K562 treated with DMSO at 1 percent for 48 hours (cell line): ENCODE data around the gene RAB3D. TPM values are rescaled to one million over a fixed set of nuclear protein-coding genes. Genes with fewer than 3 reads are reported as not detected.

Source experiments
- total RNA-seq: library from RNA; unstranded; fragments of 300-600 nt; gene quantifications from 2 replicates; pipeline ENCODE4 v1.2.3, GENCODE V29; 2022; ENCODE audit warnings: low replicate concordance; ENCODE audit errors: extremely low read depth

The RAB3D gene
- not detected in 2 replicates for total RNA-seq

GRCh38 chr19:11339254-11340098 lies at the start of gene RAB3D:
RAB3D (minus strand) TSS chr19:11339657; CDS start chr19:11337399, 2,258 bp downstream.

GRCh38 chr19:11374433-11375142 lies 35.1 kb upstream of the RAB3D start, which contains the start of gene SWSAP1:
SWSAP1 (plus strand) TSS chr19:11374666; CDS start chr19:11374681, 15 bp downstream.

GRCh38 chr19:11355160-11356073 lies 16.0 kb upstream of the RAB3D start, which contains the start of gene PLPPR2:
PLPPR2 (plus strand) TSS chr19:11355432; CDS start chr19:11357674, 2,242 bp downstream.

GRCh38 chr19:11346104-11346940 lies 6.9 kb upstream of the RAB3D start, which contains the start of the genes CCDC159 and TMEM205:
CCDC159 (plus strand) TSS chr19:11346519; CDS start chr19:11346607, 88 bp downstream.
TMEM205 (minus strand) TSS chr19:11346268; CDS start chr19:11345619, 649 bp downstream.

GRCh38 chr19:11295665-11296245 lies 43.7 kb downstream of the RAB3D start, which contains the start of gene TSPAN16:
TSPAN16 (plus strand) TSS chr19:11296160; CDS start chr19:11296298, 138 bp downstream.

Other genes starting within 250 kb of the RAB3D start
- gene SPC24, start 183.9 kb downstream of the RAB3D start, total RNA-seq: not detected in 2 replicates
- 1,164 TPM in 1 of 2 replicates, not detected in the other for gene KANK2, start 142.1 kb downstream of the RAB3D start, total RNA-seq
- not detected in 2 replicates for gene ANGPTL8, start 100.0 kb downstream of the RAB3D start, total RNA-seq
- gene DOCK6, start 77.1 kb downstream of the RAB3D start, total RNA-seq: not detected in 2 replicates
- not detected in 2 replicates for gene TSPAN16, start 43.5 kb downstream of the RAB3D start, total RNA-seq
- not detected in 2 replicates for gene TMEM205, start 6.6 kb upstream of the RAB3D start, total RNA-seq
- not detected in 2 replicates for gene CCDC159, start 6.9 kb upstream of the RAB3D start, total RNA-seq
- gene PLPPR2, start 15.8 kb upstream of the RAB3D start, total RNA-seq: not detected in 2 replicates
- gene SWSAP1, start 35.0 kb upstream of the RAB3D start, total RNA-seq: not detected in 2 replicates
- gene EPOR, start 44.7 kb upstream of the RAB3D start, total RNA-seq: not detected in 2 replicates
- not detected in 2 replicates for gene RGL3, start 79.7 kb upstream of the RAB3D start, total RNA-seq
- gene ODAD3, start 95.5 kb upstream of the RAB3D start, total RNA-seq: not detected in 2 replicates
- gene PRKCSH, start 96.0 kb upstream of the RAB3D start, total RNA-seq: 230 TPM in 1 of 2 replicates, not detected in the other
- not detected in 2 replicates for gene ELAVL3, start 141.4 kb upstream of the RAB3D start, total RNA-seq
- not detected in 2 replicates for gene ZNF653, start 166.2 kb upstream of the RAB3D start, total RNA-seq
- gene ECSIT, start 189.5 kb upstream of the RAB3D start, total RNA-seq: not detected in 2 replicates
- not detected in 2 replicates for gene CNN1, start 199.2 kb upstream of the RAB3D start, total RNA-seq
- gene ELOF1, start 219.6 kb upstream of the RAB3D start, total RNA-seq: not detected in 2 replicates
- not detected in 2 replicates for gene ACP5, start 238.0 kb upstream of the RAB3D start, total RNA-seq